Loucy (cell line): ENCODE measurements around the gene DCLK2.

Experiments
- CTCF ChIP-seq: fragments of 200-600 bp; sonication (generic); conservative IDR thresholded peaks from 2 replicates; pipeline ENCODE4 v1.5.1; 2014; ENCODE audit warnings: mild to moderate bottlenecking, antibody characterized with exemption, low read length
- EZH2phosphoT487 ChIP-seq: fragments of 200-600 bp; IDR thresholded peaks from 2 replicates; pipeline ENCODE4 v1.6.1; 2018; ENCODE audit warnings: antibody characterized with exemption, mild to moderate bottlenecking, moderate library complexity, borderline replicate concordance

GRCh38 chr4:150176547-150176946, 98.3 kb downstream of the DCLK2 start:
- TF ChIP-seq CTCF (no peak), EZH2phosphoT487 (no peak)
